Stimulated activated CD8-positive, alpha-beta memory T cell treated with anti-CD3 and anti-CD28 coated beads, Interleukin-12 subunit alpha, Interleukin-12 subunit beta, amount 100 ng/mL, for 4 hours (primary cell): ENCODE measurements around the gene CCS.
"Not testable (repeated sequence)": the region's sequence is repeated elsewhere in the genome, so short reads cannot be mapped to it uniquely, and the experiment has no call there.

Experiments used
- DNase-seq: peaks from one replicate; pipeline ENCODE4 v3.0.0-alpha.2; 2020; ENCODE audit warnings: low read depth

CCS gene

GRCh38 chr11:66592457-66593302 lies at the start of gene CCS, which contains the start of gene CCDC87:
CCS (plus strand) TSS chr11:66593185; CDS start chr11:66593262, 77 bp downstream.
CCDC87 (minus strand) TSS chr11:66593063; CDS start chr11:66593015, 48 bp downstream.
- DNase-seq: peak; percentile 98

- peak; percentile 37 for DNase-seq
Observed at GRCh38 chr11:66543263-66544107, 49.5 kb upstream of the CCS start.

- not testable (repeated sequence) for DNase-seq
Observed at GRCh38 chr11:66544952-66545351, 48.0 kb upstream of the CCS start.

- peak; percentile 72 for DNase-seq
Observed at GRCh38 chr11:66545701-66546367, 47.2 kb upstream of the CCS start, which contains the start of gene ZDHHC24. ZDHHC24 (minus strand) TSS chr11:66546048; CDS start chr11:66546003, 45 bp downstream.

- DNase-seq: no peak
Observed at GRCh38 chr11:66546368-66546965, 46.5 kb upstream of the CCS start, which contains the start of gene ACTN3. ACTN3 (plus strand) TSS chr11:66546903; CDS start chr11:66546938, 35 bp downstream.

- no peak for DNase-seq
Observed at GRCh38 chr11:66546966-66547661, 45.9 kb upstream of the CCS start.

GRCh38 chr11:66547662-66548009 lies 45.3 kb upstream of the CCS start:
- DNase-seq: no peak

GRCh38 chr11:66548041-66548440 lies 44.9 kb upstream of the CCS start:
- no peak for DNase-seq

GRCh38 chr11:66548774-66549630 lies 44.0 kb upstream of the CCS start:
- DNase-seq: no peak

- DNase-seq: no peak
Observed at GRCh38 chr11:66549696-66550095, 43.3 kb upstream of the CCS start.

GRCh38 chr11:66550887-66551286 lies 42.1 kb upstream of the CCS start:
- no peak for DNase-seq

GRCh38 chr11:66554602-66555001 lies 38.4 kb upstream of the CCS start:
- DNase-seq: no peak

GRCh38 chr11:66555416-66555815 lies 37.6 kb upstream of the CCS start:
- no peak for DNase-seq

- DNase-seq: no peak
Observed at GRCh38 chr11:66556086-66556485, 36.9 kb upstream of the CCS start.

- no peak for DNase-seq
Observed at GRCh38 chr11:66557733-66558326, 35.2 kb upstream of the CCS start.

GRCh38 chr11:66559142-66559865 lies 33.7 kb upstream of the CCS start:
- no peak for DNase-seq

- DNase-seq: no peak
Observed at GRCh38 chr11:66559866-66560676, 32.9 kb upstream of the CCS start.
